ENCODE measurements around the gene MTA1.

Gene MTA1

GRCh38 chr14:105501504-105502291 is 82.1 kb downstream of the MTA1 start:
- DNase-seq = no peak

GRCh38 chr14:105502446-105503295 is 83.0 kb downstream of the MTA1 start:
- DNase-seq = no peak

DNA sequence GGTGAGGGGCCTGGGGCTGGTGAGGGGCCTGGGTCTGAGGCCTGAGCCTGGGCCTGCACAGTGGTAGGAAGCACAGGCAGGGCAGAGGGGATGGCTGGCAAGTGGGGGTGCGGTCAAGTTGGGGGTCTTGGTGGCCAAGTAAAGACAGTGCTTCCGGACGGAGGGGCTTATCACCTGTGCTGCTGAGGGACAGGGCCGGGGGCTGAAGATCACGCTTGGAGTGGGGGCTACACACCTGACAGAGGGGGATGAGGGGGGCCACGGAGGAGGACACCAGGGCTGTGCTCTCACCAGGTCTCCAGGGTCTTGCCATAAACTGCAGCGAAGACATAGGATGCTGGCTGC is 83.6 kb downstream of the MTA1 start:
- DNase-seq = no peak

GRCh38 chr14:105503935-105504692 is 84.5 kb downstream of the MTA1 start:
- no peak for DNase-seq

DNA sequence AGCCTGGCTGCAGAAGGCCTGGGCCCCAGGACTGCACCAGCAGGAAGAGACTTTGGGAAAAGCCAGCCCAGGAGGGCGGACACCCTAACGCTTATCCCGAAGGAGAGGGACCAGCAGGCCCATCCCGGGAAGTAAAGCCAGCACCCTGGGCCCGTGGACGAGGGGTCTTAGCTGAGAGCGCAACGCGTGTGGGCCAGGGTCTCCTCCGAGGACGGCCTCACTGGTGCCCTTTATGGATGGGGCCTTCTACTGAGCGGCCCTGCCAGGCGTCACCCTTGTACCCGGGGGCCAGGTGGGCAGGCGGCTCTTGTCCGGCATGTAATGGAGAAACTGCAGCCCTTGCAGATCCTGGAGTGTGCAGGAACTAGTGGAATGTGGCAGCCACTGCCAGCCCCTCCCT is 85.5 kb downstream of the MTA1 start:
- DNase-seq = no peak

DNA sequence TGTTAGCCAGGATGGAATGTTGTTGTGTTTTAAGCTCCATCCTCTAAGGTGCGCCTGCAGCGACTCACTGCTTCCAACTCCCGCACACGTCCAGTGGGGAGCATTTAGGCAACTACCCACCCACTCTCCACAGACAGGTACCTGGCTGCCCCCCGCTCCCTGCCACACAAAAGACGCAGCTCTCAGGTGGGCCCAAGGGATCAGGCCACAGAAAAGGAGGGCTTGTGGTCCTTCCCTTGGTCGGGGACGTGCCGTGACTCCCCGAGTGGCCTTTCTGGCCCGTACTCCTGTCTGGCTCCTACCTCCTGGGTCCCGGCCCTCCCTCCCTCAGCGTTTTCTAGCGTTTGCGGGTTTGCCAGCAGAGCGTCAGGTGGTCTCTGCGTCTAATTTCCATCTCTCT is 87.6 kb downstream of the MTA1 start:
- DNase-seq = no peak

DNA sequence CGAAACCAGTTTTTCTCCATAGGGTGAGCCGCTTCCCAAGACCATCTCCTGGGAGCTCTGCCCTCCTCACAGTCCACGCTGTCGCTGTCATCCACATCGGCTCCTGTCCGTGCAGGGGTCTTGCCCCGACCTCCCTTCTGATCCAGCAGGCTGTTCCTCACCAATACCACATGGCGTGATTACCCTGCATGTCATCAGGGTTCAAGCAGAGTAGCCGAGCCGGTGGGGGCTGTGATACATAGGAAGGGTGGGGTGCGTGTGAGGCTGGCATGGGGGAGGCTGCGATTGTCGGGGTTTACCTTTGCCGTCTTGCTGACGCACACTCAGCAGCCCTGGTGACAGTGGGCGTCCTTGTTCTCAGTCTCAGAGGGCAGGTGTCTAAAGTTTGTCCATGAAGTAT is 88.4 kb downstream of the MTA1 start:
- no peak for DNase-seq

DNA sequence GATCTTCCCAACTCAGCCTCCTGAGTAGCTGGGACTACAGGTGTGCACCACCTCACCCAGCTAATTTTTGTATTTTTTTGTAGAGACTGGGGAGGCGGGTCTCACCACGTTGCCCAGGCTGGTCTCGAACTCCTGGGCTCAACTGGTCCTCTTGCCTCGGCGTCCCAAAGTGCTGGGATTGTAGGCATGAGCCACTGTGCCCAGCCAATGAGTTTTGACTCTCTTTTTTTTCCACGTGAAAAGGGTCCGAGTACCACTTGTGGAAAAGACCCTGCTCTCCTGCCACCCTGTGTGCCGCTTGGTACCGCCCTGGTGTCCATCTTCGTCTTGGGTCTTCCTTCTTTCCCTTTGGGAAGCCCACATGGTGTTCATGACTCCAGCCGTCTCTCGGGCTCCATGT is 89.0 kb downstream of the MTA1 start:
- DNase-seq = no peak

GRCh38 chr14:105517096-105517495 is 97.5 kb downstream of the MTA1 start:
- DNase-seq = no peak

- DNase-seq = no peak
These were observed 100.5 kb downstream of the MTA1 start for GRCh38 chr14:105519946-105520698.

Measured in activated effector memory CD4-positive, alpha-beta T cell treated with Interleukin-2 at 50 U/mL for 16 hours (primary cell).